Thoracic aorta (tissue), 2 donors: Measurements from ENCODE around the gene DYSF. TPM values are rescaled to one million over a fixed set of nuclear protein-coding genes. Genes with fewer than 3 reads are reported as not detected.
A peak's percentile ranks its signal among the peaks of the same experiment; 100 is the strongest.

Experiments
- ATAC-seq: fragments of 150-250 bp; one replicate; pipeline ENCODE4 v1.8.0; 2017; ENCODE audit warnings: low read depth; ENCODE audit not compliant: insufficient number of reproducible peaks, low FRiP score
- DNase-seq: peaks from one replicate; pipeline ENCODE4 v3.0.0-alpha.2; 2020; ENCODE audit warnings: low spot score
- H3K27ac ChIP-seq, 2 donors: fragments of 200-600 bp; sonication (generic); 1 replicate in 1 of 2; 2 replicates in 1 of 2; pipeline ENCODE4 v1.5.1; 2016; ENCODE audit warnings: mild to moderate bottlenecking in 2 of 2, moderate library complexity in 2 of 2
- H3K27me3 ChIP-seq: fragments of 200-600 bp; sonication (generic); replicated peaks from 2 replicates; pipeline ENCODE4 v1.6.0; 2016; ENCODE audit warnings: mild to moderate bottlenecking; ENCODE audit not compliant: insufficient read depth
- H3K36me3 ChIP-seq: fragments of 200-600 bp; sonication (generic); one replicate; pipeline ENCODE4 v1.5.1; 2016
- H3K4me1 ChIP-seq, 2 donors: fragments of 200-600 bp; sonication (generic); 1 replicate in 1 of 2; 2 replicates in 1 of 2; pipeline versions ENCODE4 v1.5.1 to v1.6.0; 2016; ENCODE audit warnings: low read depth in 2 of 2, mild to moderate bottlenecking in 1 of 2; ENCODE audit not compliant: control insufficient read depth in 1 of 2
- H3K4me3 ChIP-seq: fragments of 200-600 bp; sonication (generic); 2 replicates; pipeline ENCODE4 v1.5.1; 2016; ENCODE audit warnings: mild to moderate bottlenecking
- H3K9me3 ChIP-seq: fragments of 200-600 bp; sonication (generic); 2 replicates; pipeline ENCODE4 v1.5.1; 2016
- total RNA-seq, 2 donors: library from RNA; depleted of rRNA; stranded (reverse); fragments of >200 nt; gene quantifications; one replicate each; pipeline versions ENCODE4 v1.1.0 to v1.2.3, GENCODE V29; 2016
- TF ChIP-seq, protein P1 (sequence below): fragments of 200-600 bp; sonication (generic); IDR thresholded peaks from one replicate; pipeline ENCODE4 v1.5.1; 2019; ENCODE audit warnings: antibody characterized with exemption

Gene DYSF
- total RNA-seq, 2 donors from 2014 or later, result 13.0 to 15.2 TPM

- Histone ChIP-seq H3K36me3 (no peaks in the 10 kb centered on the region), H3K9me3 (no peaks in the 10 kb centered on the region), H3K27me3 (no peaks in the 10 kb centered on the region), H3K4me3 (peak overlapping the region; percentile 79), H3K4me1 (peaks cover 22 to 66% of the 10 kb centered on the region in 2 donors), H3K27ac (no peak overlapping the region)
- ATAC-seq (no peak), DNase-seq (no peak)
- TF ChIP-seq, protein P1, sequence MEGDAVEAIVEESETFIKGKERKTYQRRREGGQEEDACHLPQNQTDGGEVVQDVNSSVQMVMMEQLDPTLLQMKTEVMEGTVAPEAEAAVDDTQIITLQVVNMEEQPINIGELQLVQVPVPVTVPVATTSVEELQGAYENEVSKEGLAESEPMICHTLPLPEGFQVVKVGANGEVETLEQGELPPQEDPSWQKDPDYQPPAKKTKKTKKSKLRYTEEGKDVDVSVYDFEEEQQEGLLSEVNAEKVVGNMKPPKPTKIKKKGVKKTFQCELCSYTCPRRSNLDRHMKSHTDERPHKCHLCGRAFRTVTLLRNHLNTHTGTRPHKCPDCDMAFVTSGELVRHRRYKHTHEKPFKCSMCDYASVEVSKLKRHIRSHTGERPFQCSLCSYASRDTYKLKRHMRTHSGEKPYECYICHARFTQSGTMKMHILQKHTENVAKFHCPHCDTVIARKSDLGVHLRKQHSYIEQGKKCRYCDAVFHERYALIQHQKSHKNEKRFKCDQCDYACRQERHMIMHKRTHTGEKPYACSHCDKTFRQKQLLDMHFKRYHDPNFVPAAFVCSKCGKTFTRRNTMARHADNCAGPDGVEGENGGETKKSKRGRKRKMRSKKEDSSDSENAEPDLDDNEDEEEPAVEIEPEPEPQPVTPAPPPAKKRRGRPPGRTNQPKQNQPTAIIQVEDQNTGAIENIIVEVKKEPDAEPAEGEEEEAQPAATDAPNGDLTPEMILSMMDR, result no peak
These were observed 796 bp upstream of the DYSF start for GRCh38 chr2:71452565-71452964.

- DNase-seq (no peak), ATAC-seq (no peak)
- Histone ChIP-seq H3K4me1 (peaks cover 22 to 82% of the 10 kb centered on the region in 2 donors), H3K36me3 (no peaks in the 10 kb centered on the region), H3K4me3 (peak overlapping the region; percentile 79), H3K9me3 (no peaks in the 10 kb centered on the region), H3K27ac (peak overlapping the region; percentile 28 to 41), H3K27me3 (no peaks in the 10 kb centered on the region)
- TF ChIP-seq, protein P1, result peak; percentile 38
These were observed 1.1 kb downstream of the DYSF start for GRCh38 chr2:71454221-71455010.

GRCh38 chr2:71455011-71455740 lies 1.8 kb downstream of the DYSF start:
- TF ChIP-seq, protein P1, result no peak
- Histone ChIP-seq H3K36me3 (no peaks in the 10 kb centered on the region), H3K4me3 (no peak overlapping the region), H3K27ac (peak overlapping the region in 1 of 2 donors; percentile 38), H3K9me3 (no peaks in the 10 kb centered on the region), H3K27me3 (no peaks in the 10 kb centered on the region), H3K4me1 (peaks cover 22 to 82% of the 10 kb centered on the region in 2 donors)
- ATAC-seq (no peak), DNase-seq (no peak)

DNA sequence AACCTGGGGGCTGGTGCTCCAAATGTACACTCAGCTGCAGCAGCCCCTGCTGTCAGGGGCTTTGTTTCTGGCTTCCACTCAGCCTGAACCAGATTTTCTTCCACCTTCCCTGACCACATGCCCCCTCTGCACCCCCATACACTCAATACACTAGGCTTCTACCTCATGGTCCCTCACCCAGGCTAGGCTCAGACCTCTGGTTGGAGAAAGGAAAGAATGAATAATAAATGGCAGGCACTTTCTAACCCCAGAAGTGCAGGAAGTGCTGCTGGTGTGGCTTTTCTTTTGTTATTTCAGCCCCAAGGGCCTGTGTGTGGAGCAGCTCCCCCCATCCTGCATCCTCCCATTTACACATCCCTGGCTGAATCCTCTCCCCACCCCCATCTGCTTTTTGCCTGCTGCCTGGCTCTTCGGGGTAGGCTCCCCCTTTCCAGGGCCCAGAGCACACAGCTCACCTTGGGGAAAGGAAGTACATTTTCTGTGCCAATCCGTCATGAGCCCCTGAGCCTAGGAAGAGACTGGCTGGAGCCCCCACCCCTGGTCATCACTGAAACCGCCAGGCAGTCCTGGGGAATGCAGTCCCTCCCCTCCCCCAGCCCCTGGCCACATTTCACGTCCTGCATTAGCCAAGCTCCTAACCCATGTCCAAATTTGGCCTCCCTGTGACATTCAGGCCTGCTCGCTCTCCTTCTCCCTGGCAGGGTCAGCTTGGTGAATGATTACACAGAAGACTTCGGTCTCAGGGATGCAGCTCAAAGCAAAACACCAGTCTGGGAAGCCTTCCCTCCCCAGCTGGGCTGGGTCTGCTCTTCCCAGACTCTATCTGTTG lies 2.6 kb downstream of the DYSF start:
- TF ChIP-seq, protein P1, result no peak
- Histone ChIP-seq H3K4me3 (no peak overlapping the region), H3K27ac (peak overlapping the region; percentile 32 to 66), H3K9me3 (no peaks in the 10 kb centered on the region), H3K27me3 (no peaks in the 10 kb centered on the region), H3K4me1 (peaks cover 22 to 78% of the 10 kb centered on the region in 2 donors), H3K36me3 (no peaks in the 10 kb centered on the region)
- DNase-seq, result no peak
- ATAC-seq, result no peak
